SK-N-SH (cell line): ENCODE measurements around the gene CUX1.

ENCODE experiments used
- MXI1 ChIP-seq: IDR thresholded peaks from 2 replicates; pipeline ENCODE4 v1.6.1; 2012; ENCODE audit warnings: mild to moderate bottlenecking, low read depth, low read length, improper control_type of control experiment
- NFIC ChIP-seq: IDR thresholded peaks from 2 replicates; pipeline ENCODE4 v1.4.0; 2012; ENCODE audit warnings: borderline replicate concordance
- RCOR1 ChIP-seq: fragments of 150-350 bp; IDR thresholded peaks from 2 replicates; pipeline ENCODE4 v1.6.1; 2017; ENCODE audit warnings: antibody characterized with exemption, low read length
- RXRA ChIP-seq: IDR thresholded peaks from 2 replicates; pipeline ENCODE4 v1.4.0; 2012; ENCODE audit warnings: low read depth, mild to moderate bottlenecking, borderline replicate concordance
- SMC3 ChIP-seq: IDR thresholded peaks from 2 replicates; pipeline ENCODE4 v1.6.1; 2012; ENCODE audit warnings: low read depth, low read length, improper control_type of control experiment
- USF1 ChIP-seq: IDR thresholded peaks from 2 replicates; pipeline ENCODE4 v1.4.0; 2012; ENCODE audit warnings: low read depth, borderline replicate concordance
- TF ChIP-seq, protein P1 (sequence below): fragments of 200-600 bp; sonication (generic); IDR thresholded peaks from 2 replicates; pipeline ENCODE4 v1.6.1; 2017; ENCODE audit warnings: antibody characterized with exemption, mild to moderate bottlenecking, moderate library complexity
- TF ChIP-seq, protein P2 (sequence below): IDR thresholded peaks from 2 replicates; pipeline ENCODE4 v1.4.0; 2012; ENCODE audit warnings: low read depth, borderline replicate concordance
- TF ChIP-seq, protein P3 (sequence below): IDR thresholded peaks from 2 replicates; pipeline ENCODE4 v1.6.1; 2012; ENCODE audit warnings: mild to moderate bottlenecking, low read depth, low read length, moderate library complexity

DNA sequence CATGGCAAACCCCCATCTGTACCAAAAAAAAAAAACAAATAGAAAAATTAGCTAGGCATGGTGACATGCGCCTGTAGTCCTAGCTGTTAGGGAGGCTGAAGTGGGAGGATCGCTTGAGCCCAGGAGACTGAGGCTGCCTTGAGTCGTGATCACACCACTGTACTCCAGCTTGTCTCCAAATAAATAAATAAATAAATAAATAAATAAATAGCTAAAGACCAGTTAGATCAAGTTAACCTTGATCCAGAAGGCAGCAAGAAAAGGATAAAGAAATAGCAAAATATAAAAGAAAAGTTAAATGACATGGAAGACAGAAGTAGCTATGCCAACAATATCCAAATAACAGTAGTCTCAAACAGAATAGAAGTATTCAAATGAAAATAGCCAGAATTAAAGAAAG, 337.0 kb downstream of the CUX1 start:
- TF ChIP-seq, protein P1, sequence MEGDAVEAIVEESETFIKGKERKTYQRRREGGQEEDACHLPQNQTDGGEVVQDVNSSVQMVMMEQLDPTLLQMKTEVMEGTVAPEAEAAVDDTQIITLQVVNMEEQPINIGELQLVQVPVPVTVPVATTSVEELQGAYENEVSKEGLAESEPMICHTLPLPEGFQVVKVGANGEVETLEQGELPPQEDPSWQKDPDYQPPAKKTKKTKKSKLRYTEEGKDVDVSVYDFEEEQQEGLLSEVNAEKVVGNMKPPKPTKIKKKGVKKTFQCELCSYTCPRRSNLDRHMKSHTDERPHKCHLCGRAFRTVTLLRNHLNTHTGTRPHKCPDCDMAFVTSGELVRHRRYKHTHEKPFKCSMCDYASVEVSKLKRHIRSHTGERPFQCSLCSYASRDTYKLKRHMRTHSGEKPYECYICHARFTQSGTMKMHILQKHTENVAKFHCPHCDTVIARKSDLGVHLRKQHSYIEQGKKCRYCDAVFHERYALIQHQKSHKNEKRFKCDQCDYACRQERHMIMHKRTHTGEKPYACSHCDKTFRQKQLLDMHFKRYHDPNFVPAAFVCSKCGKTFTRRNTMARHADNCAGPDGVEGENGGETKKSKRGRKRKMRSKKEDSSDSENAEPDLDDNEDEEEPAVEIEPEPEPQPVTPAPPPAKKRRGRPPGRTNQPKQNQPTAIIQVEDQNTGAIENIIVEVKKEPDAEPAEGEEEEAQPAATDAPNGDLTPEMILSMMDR: no peak
- no peak for TF ChIP-seq NFIC
- TF ChIP-seq USF1: no peak
- TF ChIP-seq, protein P2, sequence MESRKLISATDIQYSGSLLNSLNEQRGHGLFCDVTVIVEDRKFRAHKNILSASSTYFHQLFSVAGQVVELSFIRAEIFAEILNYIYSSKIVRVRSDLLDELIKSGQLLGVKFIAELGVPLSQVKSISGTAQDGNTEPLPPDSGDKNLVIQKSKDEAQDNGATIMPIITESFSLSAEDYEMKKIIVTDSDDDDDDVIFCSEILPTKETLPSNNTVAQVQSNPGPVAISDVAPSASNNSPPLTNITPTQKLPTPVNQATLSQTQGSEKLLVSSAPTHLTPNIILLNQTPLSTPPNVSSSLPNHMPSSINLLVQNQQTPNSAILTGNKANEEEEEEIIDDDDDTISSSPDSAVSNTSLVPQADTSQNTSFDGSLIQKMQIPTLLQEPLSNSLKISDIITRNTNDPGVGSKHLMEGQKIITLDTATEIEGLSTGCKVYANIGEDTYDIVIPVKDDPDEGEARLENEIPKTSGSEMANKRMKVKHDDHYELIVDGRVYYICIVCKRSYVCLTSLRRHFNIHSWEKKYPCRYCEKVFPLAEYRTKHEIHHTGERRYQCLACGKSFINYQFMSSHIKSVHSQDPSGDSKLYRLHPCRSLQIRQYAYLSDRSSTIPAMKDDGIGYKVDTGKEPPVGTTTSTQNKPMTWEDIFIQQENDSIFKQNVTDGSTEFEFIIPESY: no peak
- TF ChIP-seq RCOR1: no peak
- TF ChIP-seq RXRA: no peak
- no peak for TF ChIP-seq MXI1
- TF ChIP-seq SMC3: no peak
- TF ChIP-seq, protein P3, sequence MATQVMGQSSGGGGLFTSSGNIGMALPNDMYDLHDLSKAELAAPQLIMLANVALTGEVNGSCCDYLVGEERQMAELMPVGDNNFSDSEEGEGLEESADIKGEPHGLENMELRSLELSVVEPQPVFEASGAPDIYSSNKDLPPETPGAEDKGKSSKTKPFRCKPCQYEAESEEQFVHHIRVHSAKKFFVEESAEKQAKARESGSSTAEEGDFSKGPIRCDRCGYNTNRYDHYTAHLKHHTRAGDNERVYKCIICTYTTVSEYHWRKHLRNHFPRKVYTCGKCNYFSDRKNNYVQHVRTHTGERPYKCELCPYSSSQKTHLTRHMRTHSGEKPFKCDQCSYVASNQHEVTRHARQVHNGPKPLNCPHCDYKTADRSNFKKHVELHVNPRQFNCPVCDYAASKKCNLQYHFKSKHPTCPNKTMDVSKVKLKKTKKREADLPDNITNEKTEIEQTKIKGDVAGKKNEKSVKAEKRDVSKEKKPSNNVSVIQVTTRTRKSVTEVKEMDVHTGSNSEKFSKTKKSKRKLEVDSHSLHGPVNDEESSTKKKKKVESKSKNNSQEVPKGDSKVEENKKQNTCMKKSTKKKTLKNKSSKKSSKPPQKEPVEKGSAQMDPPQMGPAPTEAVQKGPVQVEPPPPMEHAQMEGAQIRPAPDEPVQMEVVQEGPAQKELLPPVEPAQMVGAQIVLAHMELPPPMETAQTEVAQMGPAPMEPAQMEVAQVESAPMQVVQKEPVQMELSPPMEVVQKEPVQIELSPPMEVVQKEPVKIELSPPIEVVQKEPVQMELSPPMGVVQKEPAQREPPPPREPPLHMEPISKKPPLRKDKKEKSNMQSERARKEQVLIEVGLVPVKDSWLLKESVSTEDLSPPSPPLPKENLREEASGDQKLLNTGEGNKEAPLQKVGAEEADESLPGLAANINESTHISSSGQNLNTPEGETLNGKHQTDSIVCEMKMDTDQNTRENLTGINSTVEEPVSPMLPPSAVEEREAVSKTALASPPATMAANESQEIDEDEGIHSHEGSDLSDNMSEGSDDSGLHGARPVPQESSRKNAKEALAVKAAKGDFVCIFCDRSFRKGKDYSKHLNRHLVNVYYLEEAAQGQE: no peak
